GM18520 (cell line): ENCODE results near the gene POU2AF2.
"Not testable (repeated sequence)": the region's sequence is repeated elsewhere in the genome, so short reads cannot be mapped to it uniquely, and the experiment has no call there.

Source experiments
- ATAC-seq: cut with Tn5 transposase; IDR thresholded peaks from one replicate; pipeline ENCODE4 v1.9.1; 2021; ENCODE audit not compliant: unreplicated experiment

POU2AF2 gene

GRCh38 chr11:111245425-111245824 is at the start of gene POU2AF2:
Gene POU2AF2 (plus strand): TSS chr11:111245725. CDS start chr11:111245854, 129 bp downstream.
- ATAC-seq, result no peak

- no peak for ATAC-seq
Measured at GRCh38 chr11:111200010-111200534, 45.5 kb upstream of the POU2AF2 start.

- ATAC-seq, result no peak
Measured at GRCh38 chr11:111204211-111204610, 41.3 kb upstream of the POU2AF2 start.

GRCh38 chr11:111205632-111206385 is 39.7 kb upstream of the POU2AF2 start:
- ATAC-seq, result no peak

- ATAC-seq, result no peak
Measured at GRCh38 chr11:111206472-111206871, 39.1 kb upstream of the POU2AF2 start.

GRCh38 chr11:111207213-111207612 is 38.3 kb upstream of the POU2AF2 start:
- no peak for ATAC-seq

GRCh38 chr11:111209543-111210355 is 35.8 kb upstream of the POU2AF2 start:
- ATAC-seq, result no peak

GRCh38 chr11:111213256-111213655 is 32.3 kb upstream of the POU2AF2 start:
- no peak for ATAC-seq

- no peak for ATAC-seq
Measured at GRCh38 chr11:111220721-111221120, 24.8 kb upstream of the POU2AF2 start.

- ATAC-seq, result no peak
Measured at GRCh38 chr11:111221208-111221607, 24.3 kb upstream of the POU2AF2 start.

- ATAC-seq, result not testable (repeated sequence)
Measured at GRCh38 chr11:111221936-111222335, 23.6 kb upstream of the POU2AF2 start.

- ATAC-seq, result not testable (repeated sequence)
Measured at GRCh38 chr11:111222821-111223455, 22.6 kb upstream of the POU2AF2 start.

GRCh38 chr11:111225881-111226280 is 19.6 kb upstream of the POU2AF2 start:
- no peak for ATAC-seq

GRCh38 chr11:111229604-111230003 is 15.9 kb upstream of the POU2AF2 start:
- ATAC-seq, result no peak

GRCh38 chr11:111230122-111230465 is 15.4 kb upstream of the POU2AF2 start:
- no peak for ATAC-seq

GRCh38 chr11:111231836-111232235 is 13.7 kb upstream of the POU2AF2 start:
- ATAC-seq, result no peak

GRCh38 chr11:111236383-111236782 is 9.1 kb upstream of the POU2AF2 start:
- ATAC-seq, result no peak

- ATAC-seq, result no peak
Measured at GRCh38 chr11:111237926-111238325, 7.6 kb upstream of the POU2AF2 start.

GRCh38 chr11:111246956-111247355 is 1.4 kb downstream of the POU2AF2 start:
- ATAC-seq, result no peak

- no peak for ATAC-seq
Measured at GRCh38 chr11:111250936-111251335, 5.4 kb downstream of the POU2AF2 start.

- ATAC-seq, result no peak
Measured at GRCh38 chr11:111253131-111253530, 7.6 kb downstream of the POU2AF2 start.

GRCh38 chr11:111253630-111254029 is 8.1 kb downstream of the POU2AF2 start:
- no peak for ATAC-seq
